H9 (cell line): ENCODE measurements around the gene GPD2. TPM values are rescaled to one million over a fixed set of nuclear protein-coding genes. Genes with fewer than 3 reads are reported as not detected.

ENCODE experiments used
- DNase-seq: peaks from one replicate; pipeline ENCODE4 v3.0.0-alpha.2; 2017
- H2AFZ ChIP-seq: one replicate; pipeline ENCODE4 v1.6.1; 2013; ENCODE audit warnings: mild to moderate bottlenecking, low read length, control low read depth, moderate library complexity
- H2AK5ac ChIP-seq: 2 replicates; pipeline ENCODE4 v1.6.1; 2013; ENCODE audit warnings: low read length, control low read depth, mixed read lengths; ENCODE audit not compliant: insufficient read length
- H2BK120ac ChIP-seq: one replicate; pipeline ENCODE4 v1.6.1; 2013; ENCODE audit warnings: low read depth, mild to moderate bottlenecking, low read length, control low read depth, inconsistent platforms; ENCODE audit not compliant: poor library complexity, severe bottlenecking
- H2BK12ac ChIP-seq: 2 replicates; pipeline ENCODE4 v1.6.1; 2013; ENCODE audit warnings: low read length, control low read depth, mixed read lengths, low read depth; ENCODE audit not compliant: insufficient read length
- H2BK15ac ChIP-seq: 2 replicates; pipeline ENCODE4 v1.6.1; 2013; ENCODE audit warnings: low read depth, low read length, control low read depth
- H2BK20ac ChIP-seq: one replicate; pipeline ENCODE4 v1.6.1; 2013; ENCODE audit warnings: low read depth, mild to moderate bottlenecking, low read length, control low read depth, inconsistent platforms; ENCODE audit not compliant: poor library complexity, severe bottlenecking
- H2BK5ac ChIP-seq: 2 replicates; pipeline ENCODE4 v1.6.1; 2013; ENCODE audit warnings: low read length, control low read depth, mixed read lengths; ENCODE audit not compliant: insufficient read length
- H3K14ac ChIP-seq: 2 replicates; pipeline ENCODE4 v1.6.1; 2013; ENCODE audit warnings: low read length, control low read depth; ENCODE audit not compliant: insufficient read depth
- H3K18ac ChIP-seq: 2 replicates; pipeline ENCODE4 v1.6.1; 2013; ENCODE audit warnings: low read depth, mild to moderate bottlenecking, mixed read lengths, low read length, control low read depth; ENCODE audit not compliant: insufficient read length
- H3K23ac ChIP-seq: 2 replicates; pipeline ENCODE4 v1.6.1; 2013; ENCODE audit warnings: low read length, control low read depth, mixed read lengths, low read depth; ENCODE audit not compliant: insufficient read length
- H3K23me2 ChIP-seq: 2 replicates; pipeline ENCODE4 v1.6.1; 2013; ENCODE audit warnings: low read depth, mild to moderate bottlenecking, mixed read lengths, low read length, control low read depth; ENCODE audit not compliant: insufficient read length, poor library complexity, severe bottlenecking
- H3K27ac ChIP-seq: 2 replicates; pipeline ENCODE4 v1.5.1; 2013; ENCODE audit warnings: low read length, control low read depth, mixed read lengths, low read depth; ENCODE audit not compliant: insufficient read length
- H3K27me3 ChIP-seq: 2 replicates; pipeline ENCODE4 v1.6.1; 2013; ENCODE audit warnings: low read length, control low read depth, inconsistent platforms; ENCODE audit not compliant: insufficient read depth
- H3K4ac ChIP-seq: 2 replicates; pipeline ENCODE4 v1.6.1; 2013; ENCODE audit warnings: low read depth, mild to moderate bottlenecking, control low read depth, inconsistent platforms, low read length, moderate library complexity
- H3K4me1 ChIP-seq: 2 replicates; pipeline ENCODE4 v1.6.1; 2013; ENCODE audit warnings: low read length, control low read depth, inconsistent platforms; ENCODE audit not compliant: insufficient read depth
- H3K4me2 ChIP-seq: 2 replicates; pipeline ENCODE4 v1.6.1; 2013; ENCODE audit warnings: low read length, control low read depth, mixed read lengths; ENCODE audit not compliant: insufficient read length, insufficient read depth
- H3K56ac ChIP-seq: 2 replicates; pipeline ENCODE4 v1.6.1; 2013; ENCODE audit warnings: low read depth, mild to moderate bottlenecking, mixed read lengths, low read length, control low read depth; ENCODE audit not compliant: insufficient read length
- H3K79me1 ChIP-seq: 2 replicates; pipeline ENCODE4 v1.6.1; 2013; ENCODE audit warnings: low read depth, mild to moderate bottlenecking, moderate library complexity, low read length, control low read depth, inconsistent platforms; ENCODE audit not compliant: insufficient read depth, poor library complexity, severe bottlenecking
- H3K79me2 ChIP-seq: 2 replicates; pipeline ENCODE4 v1.6.1; 2013; ENCODE audit warnings: low read length, control low read depth, inconsistent platforms; ENCODE audit not compliant: insufficient read depth
- H3K9ac ChIP-seq: 2 replicates; pipeline ENCODE4 v1.6.1; 2013; ENCODE audit warnings: low read length, control low read depth, mixed read lengths; ENCODE audit not compliant: insufficient read length; ENCODE audit errors: extremely low read depth
- H3K9me3 ChIP-seq: one replicate; pipeline ENCODE4 v1.6.1; 2013; ENCODE audit warnings: low read depth, low read length, inconsistent platforms; ENCODE audit not compliant: control insufficient read depth
- H3T11ph ChIP-seq: one replicate; pipeline ENCODE4 v1.6.1; 2013; ENCODE audit warnings: mild to moderate bottlenecking, low read length, control low read depth, inconsistent platforms
- H4K20me1 ChIP-seq: one replicate; pipeline ENCODE4 v1.6.1; 2013; ENCODE audit not compliant: control insufficient read depth, insufficient read length, insufficient read depth
- H4K5ac ChIP-seq: 2 replicates; pipeline ENCODE4 v1.6.1; 2013; ENCODE audit warnings: low read depth, mild to moderate bottlenecking, mixed read lengths, low read length, control low read depth; ENCODE audit not compliant: insufficient read length
- H4K8ac ChIP-seq: replicated peaks from 2 replicates; pipeline ENCODE4 v1.6.1; 2013; ENCODE audit warnings: low read length, control low read depth, mixed read lengths, low read depth; ENCODE audit not compliant: insufficient read length
- H4K91ac ChIP-seq: 2 replicates; pipeline ENCODE4 v1.6.1; 2013; ENCODE audit warnings: low read depth, mild to moderate bottlenecking, moderate library complexity, mixed read lengths, low read length, control low read depth; ENCODE audit not compliant: insufficient read length
- H3K27ac Mint-ChIP-seq, 3 experiments: 2 replicates in 2 of 3; 3 replicates in 1 of 3; pipeline ENCODE4 v1.8.0; 2020 to 2021; ENCODE audit warnings: mixed read lengths in 3 of 3, mild to moderate bottlenecking in 1 of 3, moderate library complexity in 1 of 3
- H3K27me3 Mint-ChIP-seq: 2 replicates; pipeline ENCODE4 v1.8.0; 2021; ENCODE audit warnings: low read depth, mild to moderate bottlenecking, moderate library complexity, mixed read lengths
- H3K36me3 Mint-ChIP-seq, 3 experiments: 2 replicates in 2 of 3; 3 replicates in 1 of 3; pipeline ENCODE4 v1.8.0; 2020 to 2021; ENCODE audit warnings: low read depth in 3 of 3, mixed read lengths in 3 of 3; ENCODE audit not compliant: insufficient read depth in 1 of 3
- H3K4me1 Mint-ChIP-seq, 2 experiments: 2 replicates each; pipeline ENCODE4 v1.8.0; 2020; ENCODE audit warnings: mixed read lengths in 2 of 2
- H3K4me3 Mint-ChIP-seq, 2 experiments: 2 replicates in 1 of 2; 3 replicates in 1 of 2; pipeline ENCODE4 v1.8.0; 2020 to 2021; ENCODE audit warnings: mild to moderate bottlenecking in 2 of 2, mixed read lengths in 2 of 2, moderate library complexity in 1 of 2
- H3K9me3 Mint-ChIP-seq, 2 experiments: 2 replicates in 1 of 2; 3 replicates in 1 of 2; pipeline ENCODE4 v1.8.0; 2020; ENCODE audit warnings: mild to moderate bottlenecking in 2 of 2, mixed read lengths in 2 of 2, moderate library complexity in 1 of 2
- CTCF ChIP-seq: fragments of 200-600 bp; sonication (generic); conservative IDR thresholded peaks from 3 replicates; pipeline ENCODE4 v1.8.0; 2021; ENCODE audit warnings: antibody characterized with exemption, mild to moderate bottlenecking
- WGBS: extraction: QIAGEN DNeasy Blood & Tissue Kit; methylation state at CpG from one replicate; pipeline ENCODE4 v1.1.7; 2013; ENCODE audit warnings: missing lambda C conversion rate, low lambda C conversion rate, mixed read lengths; ENCODE audit not compliant: insufficient read length; ENCODE audit errors: extremely low coverage; 5-methylcytosine and 5-hydroxymethylcytosine counted together
- total RNA-seq: library from RNA; stranded (reverse); gene quantifications from 2 replicates; pipeline ENCODE4 v1.2.1, GENCODE V29; 2021

The GPD2 gene
- total RNA-seq, 1 experiment from 2014 or later = 46.0 TPM

GRCh38 chr2:156396126-156396525, 40.1 kb upstream of the GPD2 start:
- no peaks in the 10 kb centered on the region for H3K79me2 ChIP-seq
- Mint-ChIP-seq H3K4me1 (peaks cover 5 to 12% of the 10 kb centered on the region in 2 experiments), H3K36me3 (peaks cover 0 to 4% (median 0%) of the 10 kb centered on the region in 3 experiments; a peak in 1 of 7 replicates), H3K27ac (no peak overlapping the region), H3K27me3 (peaks cover 22% of the 10 kb centered on the region), H3K4me3 (no peak overlapping the region), H3K9me3 (peaks cover 0 to 4% of the 10 kb centered on the region in 2 experiments; a peak in 2 of 5 replicates)
- H3K4ac ChIP-seq = no peak overlapping the region
- no peak overlapping the region for H3K27ac ChIP-seq
- no peak overlapping the region for H3K56ac ChIP-seq
- WGBS = no CpG with 5 or more reads among the region's 2 CpGs
- H4K91ac ChIP-seq = no peak overlapping the region
- no peaks in the 10 kb centered on the region for H3K27me3 ChIP-seq
- H2BK120ac ChIP-seq = no peak overlapping the region
- H3K23ac ChIP-seq = no peak overlapping the region
- no peak overlapping the region for H3T11ph ChIP-seq
- H4K5ac ChIP-seq = no peak overlapping the region
- no peaks in the 10 kb centered on the region for H3K4me1 ChIP-seq
- no peak overlapping the region for H3K9ac ChIP-seq
- H3K23me2 ChIP-seq = peaks cover 13% of the 10 kb centered on the region
- H2BK15ac ChIP-seq = no peak overlapping the region
- H2BK20ac ChIP-seq = no peak overlapping the region
- TF ChIP-seq CTCF = no peak
- H3K9me3 ChIP-seq = no peaks in the 10 kb centered on the region
- H2BK12ac ChIP-seq = no peak overlapping the region
- H3K14ac ChIP-seq = no peak overlapping the region
- no peak overlapping the region for H3K18ac ChIP-seq
- no peak overlapping the region for H2BK5ac ChIP-seq
- no peak for DNase-seq
- no peak overlapping the region for H2AFZ ChIP-seq
- H3K79me1 ChIP-seq = no peaks in the 10 kb centered on the region
- no peak overlapping the region for H2AK5ac ChIP-seq
- H4K8ac ChIP-seq = no peak overlapping the region
- H4K20me1 ChIP-seq = no peaks in the 10 kb centered on the region
- no peak overlapping the region for H3K4me2 ChIP-seq
